Middle frontal gyrus (tissue), 1 donor: Measurements from ENCODE around the gene LEPR.
"Not testable (repeated sequence)": the region's sequence is repeated elsewhere in the genome, so short reads cannot be mapped to it uniquely, and the experiment has no call there.

Experiments
- DNase-seq: peaks from one replicate; pipeline ENCODE4 v3.0.0-alpha.2; 2015; ENCODE audit warnings: low spot score; ENCODE audit errors: extremely low spot score

The LEPR gene

GRCh38 chr1:65437616-65438015 lies 17.1 kb downstream of the LEPR start:
- no peak for DNase-seq

- DNase-seq: no peak
These were observed 19.9 kb downstream of the LEPR start for GRCh38 chr1:65440322-65440900.

- no peak for DNase-seq
These were observed 20.4 kb downstream of the LEPR start for GRCh38 chr1:65440915-65441314.

- DNase-seq: no peak
These were observed 21.0 kb downstream of the LEPR start for GRCh38 chr1:65441464-65441863.

GRCh38 chr1:65442442-65442841 lies 22.0 kb downstream of the LEPR start:
- no peak for DNase-seq

GRCh38 chr1:65443647-65444046 lies 23.2 kb downstream of the LEPR start:
- no peak for DNase-seq

GRCh38 chr1:65444128-65444640 lies 23.7 kb downstream of the LEPR start:
- DNase-seq: no peak

GRCh38 chr1:65445837-65446236 lies 25.4 kb downstream of the LEPR start:
- DNase-seq: no peak

- no peak for DNase-seq
These were observed 28.9 kb downstream of the LEPR start for GRCh38 chr1:65449214-65449823.

GRCh38 chr1:65455678-65456077 lies 35.2 kb downstream of the LEPR start:
- DNase-seq: not testable (repeated sequence)

- no peak for DNase-seq
These were observed 36.0 kb downstream of the LEPR start for GRCh38 chr1:65456481-65456880.

- no peak for DNase-seq
These were observed 37.4 kb downstream of the LEPR start for GRCh38 chr1:65457868-65458267.

- DNase-seq: no peak
These were observed 38.4 kb downstream of the LEPR start for GRCh38 chr1:65458730-65459396.

GRCh38 chr1:65459397-65459768 lies 38.9 kb downstream of the LEPR start:
- no peak for DNase-seq

- not testable (repeated sequence) for DNase-seq
These were observed 45.4 kb downstream of the LEPR start for GRCh38 chr1:65465837-65466236.

- DNase-seq: no peak
These were observed 47.1 kb downstream of the LEPR start for GRCh38 chr1:65467536-65467935.

- DNase-seq: no peak
These were observed 48.8 kb downstream of the LEPR start for GRCh38 chr1:65469126-65469888.

- DNase-seq: no peak
These were observed 49.4 kb downstream of the LEPR start for GRCh38 chr1:65469889-65470340.
